HG03439 (cell line): ENCODE results near the gene EMC8.
A peak's percentile ranks its signal among the peaks of the same experiment; 100 is the strongest.
"Not testable (repeated sequence)": the region's sequence is repeated elsewhere in the genome, so short reads cannot be mapped to it uniquely, and the experiment has no call there.

ENCODE experiments used
- ATAC-seq: cut with Tn5 transposase; IDR thresholded peaks from one replicate; pipeline ENCODE4 v1.9.1; 2021; ENCODE audit warnings: mild to moderate bottlenecking, moderate library complexity; ENCODE audit not compliant: unreplicated experiment

EMC8 gene

GRCh38 chr16:85835227-85835751 lies 35.9 kb upstream of the EMC8 start:
- no peak for ATAC-seq

- no peak for ATAC-seq
Observed at GRCh38 chr16:85834741-85835140, 35.4 kb upstream of the EMC8 start.

- ATAC-seq: no peak
Observed at GRCh38 chr16:85833219-85833920, 34.0 kb upstream of the EMC8 start.

- no peak for ATAC-seq
Observed at GRCh38 chr16:85832570-85833218, 33.4 kb upstream of the EMC8 start.

GRCh38 chr16:85830821-85831220 lies 31.5 kb upstream of the EMC8 start:
- no peak for ATAC-seq

DNA sequence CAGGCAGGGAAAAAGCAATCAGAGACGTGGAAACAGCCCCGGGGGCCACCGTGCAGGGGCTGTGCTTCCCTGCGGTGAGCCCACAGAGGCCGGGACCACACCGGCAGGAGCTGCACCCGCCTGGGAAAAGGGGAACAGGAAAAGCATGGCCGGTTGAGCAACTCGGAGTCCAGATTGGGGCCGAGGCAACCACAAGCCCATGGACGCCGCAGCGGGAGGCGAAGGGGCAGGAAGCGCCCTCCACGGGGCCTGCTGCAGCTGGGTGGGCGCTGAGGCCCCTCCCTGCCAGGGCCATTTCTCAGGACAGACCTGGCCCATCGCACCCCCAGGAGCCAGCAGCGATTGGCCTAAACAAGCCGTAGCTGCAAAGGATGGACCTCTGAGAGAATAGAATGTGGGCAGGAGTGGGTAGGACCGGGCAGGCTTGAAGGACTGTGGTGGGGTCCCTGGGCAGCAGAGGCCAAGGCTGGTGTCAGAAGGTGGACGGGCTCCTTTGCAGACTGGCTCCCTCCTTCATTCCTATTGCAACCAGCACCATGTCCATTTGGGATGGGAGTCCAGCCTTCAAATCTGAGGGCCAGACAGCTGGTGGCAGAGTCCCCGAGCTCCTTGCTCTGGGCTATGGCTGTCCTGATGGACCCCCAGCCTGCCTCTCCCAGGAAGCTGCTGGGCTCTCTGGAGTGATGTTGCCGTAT lies 30.6 kb upstream of the EMC8 start:
- no peak for ATAC-seq

GRCh38 chr16:85829171-85829719 lies 29.9 kb upstream of the EMC8 start:
- ATAC-seq: no peak

DNA sequence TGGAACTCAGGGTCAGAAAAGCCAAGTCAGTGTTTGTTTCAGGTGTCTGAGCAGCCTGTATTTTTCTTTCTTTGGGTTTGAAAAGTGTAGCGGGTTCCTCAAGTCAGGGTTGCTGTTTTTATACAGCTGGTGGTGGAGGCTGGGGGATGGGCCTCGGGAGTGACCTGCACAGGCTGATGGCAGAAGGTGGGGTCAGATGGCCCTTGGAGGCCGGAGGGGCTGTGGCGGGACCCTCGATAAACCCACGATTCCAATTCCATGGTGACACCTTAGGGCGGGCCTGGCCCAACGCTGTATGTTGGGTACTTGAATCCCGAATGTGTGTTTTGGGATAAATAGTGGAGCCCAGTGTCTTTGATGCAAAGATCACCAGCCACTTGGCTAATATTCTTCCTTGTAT lies 28.8 kb upstream of the EMC8 start:
- no peak for ATAC-seq

DNA sequence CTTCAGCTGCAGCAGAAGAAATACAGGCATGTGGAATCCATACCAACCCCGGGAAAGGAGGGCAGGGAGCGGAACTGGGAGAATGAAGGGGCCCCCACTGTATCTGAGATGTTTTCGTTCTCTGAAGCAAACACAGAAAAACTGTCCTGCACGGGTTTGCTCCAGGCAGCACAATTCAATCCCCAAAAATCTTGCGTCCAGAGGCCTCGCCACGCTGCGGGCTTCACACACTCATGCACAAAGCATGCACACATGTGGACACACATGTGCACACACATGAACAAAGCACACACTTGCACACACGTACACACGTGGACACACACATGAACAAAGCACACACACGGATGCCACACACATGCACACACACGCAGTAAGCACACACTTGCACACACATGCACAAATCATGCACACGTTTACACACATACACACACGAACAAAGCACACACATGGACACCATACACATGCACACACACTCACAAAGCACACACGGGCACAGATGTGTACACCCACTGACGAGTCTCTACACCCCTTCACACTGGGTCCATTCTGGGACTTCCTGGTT lies 27.4 kb upstream of the EMC8 start:
- ATAC-seq: no peak

- no peak for ATAC-seq
Observed at GRCh38 chr16:85825326-85825725, 26.0 kb upstream of the EMC8 start.

DNA sequence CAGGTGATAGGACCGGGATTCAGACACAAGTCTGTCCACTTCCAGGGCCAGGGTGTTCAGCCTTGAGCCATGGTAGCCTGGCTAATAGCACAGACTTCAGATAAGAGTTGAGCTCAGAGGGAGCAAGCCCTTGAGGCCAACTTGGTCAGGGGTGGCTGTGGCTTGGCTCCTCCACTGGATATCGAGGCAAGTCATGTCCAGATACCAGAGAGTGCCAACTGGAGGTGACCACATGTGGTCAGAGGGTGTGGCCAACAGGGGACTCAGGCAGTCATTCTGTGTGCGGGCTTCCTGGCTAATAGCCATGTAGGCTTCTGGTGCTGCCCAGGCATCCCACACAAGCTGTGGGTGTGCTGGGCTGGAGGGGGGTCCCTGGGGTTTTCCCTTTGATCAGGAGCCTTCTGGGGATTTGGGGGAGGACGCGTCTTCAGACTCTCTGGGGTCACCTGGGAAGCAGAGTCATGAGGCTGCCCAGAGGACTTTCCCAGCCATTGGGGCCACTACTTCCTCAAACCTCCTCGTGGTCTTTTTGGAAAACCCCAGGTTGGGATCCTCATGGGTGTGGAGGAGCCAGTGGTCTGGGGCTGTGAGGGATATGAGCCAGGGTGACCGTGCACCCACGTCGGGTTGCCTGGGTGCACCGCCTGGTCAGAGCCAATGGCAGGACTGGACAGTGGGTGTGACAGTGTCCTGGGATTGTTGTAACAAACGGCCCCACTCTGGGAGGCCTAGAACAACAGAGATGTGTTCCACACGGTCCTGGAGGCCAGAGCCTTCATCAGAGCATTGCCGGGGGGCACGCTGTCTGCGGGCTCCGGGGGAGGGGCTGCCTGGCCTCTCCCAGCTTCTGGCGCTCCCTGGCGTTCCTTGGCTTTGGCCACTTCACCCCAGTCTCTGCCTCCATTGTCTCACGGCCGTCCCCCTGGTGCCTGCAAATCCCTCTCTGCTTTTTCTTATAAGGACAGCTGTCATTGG lies 25.1 kb upstream of the EMC8 start:
- ATAC-seq: no peak

DNA sequence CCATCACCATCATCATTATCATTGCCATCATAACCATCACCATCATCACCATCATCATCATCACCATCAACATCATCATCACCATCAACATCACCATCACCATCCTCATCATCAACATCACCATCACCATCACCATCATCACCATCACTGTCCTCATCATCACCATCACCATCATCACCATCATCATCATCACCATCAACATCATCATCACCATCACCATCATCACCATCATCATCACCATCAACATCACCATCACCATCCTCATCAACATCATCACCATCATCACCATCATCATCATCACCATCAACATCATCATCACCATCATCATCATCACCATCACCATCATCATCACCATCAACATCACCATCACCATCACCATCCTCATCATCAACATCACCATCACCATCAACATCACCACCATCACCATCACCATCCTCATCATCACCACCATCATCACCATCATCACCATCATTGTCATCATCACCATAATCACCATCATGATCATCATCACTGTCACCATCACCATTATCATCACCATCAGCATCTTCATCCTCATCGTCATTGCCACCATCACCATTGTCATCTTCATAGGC lies 24.1 kb upstream of the EMC8 start:
- no peak for ATAC-seq

DNA sequence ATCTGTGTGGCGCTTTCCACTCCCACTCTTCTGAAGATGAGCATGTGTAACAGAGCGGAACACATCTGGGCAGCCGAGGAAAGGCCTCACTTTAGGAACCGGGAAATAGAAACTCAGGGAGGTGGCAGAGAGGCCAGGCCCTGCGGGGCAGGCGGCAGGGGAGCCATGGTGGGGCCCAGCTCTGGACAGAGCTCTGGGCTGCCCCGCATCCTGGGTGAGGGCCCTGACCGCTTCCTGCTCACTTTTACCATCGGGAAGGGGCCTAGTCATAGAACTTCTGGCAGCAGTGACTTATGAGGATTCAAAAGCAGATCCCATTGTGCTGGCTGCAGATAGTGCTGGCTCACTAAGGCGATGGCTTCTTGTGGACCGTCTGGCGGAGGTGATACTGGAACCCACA lies 22.8 kb upstream of the EMC8 start:
- ATAC-seq: no peak

DNA sequence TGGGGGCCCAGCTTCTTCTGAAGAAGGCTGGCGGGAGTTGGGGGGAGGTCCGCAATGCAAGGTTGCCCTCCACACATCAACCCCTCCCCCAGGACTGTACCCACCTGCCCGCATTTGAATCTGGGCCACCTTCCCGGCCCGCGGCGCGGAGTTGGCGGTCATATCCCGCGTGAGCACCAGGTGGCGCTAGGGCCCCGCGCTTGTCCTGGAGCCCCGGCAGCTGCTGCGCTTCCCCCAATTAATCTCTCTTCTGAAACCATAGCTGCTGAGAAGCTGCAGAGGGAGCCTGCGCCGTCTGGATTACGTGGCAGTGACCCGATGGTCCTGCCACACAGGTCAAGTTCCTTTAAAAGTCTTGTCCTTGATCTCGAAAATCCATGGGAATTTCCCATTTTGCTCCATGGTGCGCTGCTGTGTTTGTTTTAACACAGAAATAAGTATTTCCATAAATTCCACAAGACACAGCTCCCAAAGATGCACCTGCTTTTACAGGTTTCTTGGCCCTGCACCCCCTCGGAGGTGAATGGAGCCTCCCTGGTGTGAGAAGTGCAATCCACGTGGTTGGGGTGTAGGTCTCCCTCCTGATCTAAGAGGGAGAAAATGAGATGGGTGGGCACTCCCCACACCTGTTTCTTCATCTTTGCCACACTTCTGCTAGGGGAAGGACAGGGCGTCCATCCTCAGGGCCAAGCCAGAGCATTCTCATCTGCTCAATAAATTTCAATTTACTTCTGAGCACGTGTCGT lies 22.2 kb upstream of the EMC8 start:
- no peak for ATAC-seq

GRCh38 chr16:85820604-85821372 lies 21.4 kb upstream of the EMC8 start:
- ATAC-seq: no peak

- no peak for ATAC-seq
Observed at GRCh38 chr16:85819771-85820170, 20.4 kb upstream of the EMC8 start.

DNA sequence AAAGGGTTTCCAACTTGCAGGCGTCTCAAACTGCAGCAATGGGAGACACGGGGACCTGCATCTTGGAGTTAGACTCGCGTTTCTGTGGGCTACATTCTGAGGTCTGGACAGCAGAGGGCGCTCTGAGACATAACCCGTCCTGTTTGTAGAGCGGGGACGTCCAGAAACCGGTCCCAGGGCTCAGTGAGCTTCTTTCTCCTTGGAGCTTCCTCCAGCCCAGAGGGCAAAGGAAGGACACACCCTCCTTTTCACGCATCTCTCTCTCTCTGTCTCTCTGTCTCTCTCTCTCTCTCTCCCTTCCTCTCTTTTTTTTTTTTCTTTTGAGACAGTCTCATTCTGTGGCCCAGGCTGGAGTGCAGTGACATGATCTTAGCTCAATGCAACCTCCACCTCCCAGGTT lies 19.9 kb upstream of the EMC8 start:
- peak; percentile 48 for ATAC-seq

DNA sequence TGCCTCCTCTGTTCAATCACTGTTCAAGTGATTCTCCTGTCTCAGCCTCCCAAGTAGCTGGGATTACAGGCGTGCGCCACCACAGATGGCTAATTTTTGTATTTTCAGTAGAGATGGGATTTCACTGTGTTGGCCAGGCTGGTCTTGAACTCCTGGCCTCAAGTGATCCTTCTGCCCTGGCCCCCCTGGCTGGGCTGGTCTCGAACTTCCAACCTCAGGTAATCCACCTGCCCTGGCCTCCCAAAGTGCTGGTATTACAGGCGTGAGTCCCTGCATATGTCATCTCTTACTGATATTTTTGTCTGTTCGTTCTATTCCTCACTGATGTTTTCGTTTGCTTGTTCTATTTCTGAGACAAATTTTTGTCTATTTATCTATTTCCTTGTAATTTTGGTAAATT lies 17.9 kb upstream of the EMC8 start:
- not testable (repeated sequence) for ATAC-seq
